ENCODE results near the gene MCRIP2.

Gene MCRIP2

DNA sequence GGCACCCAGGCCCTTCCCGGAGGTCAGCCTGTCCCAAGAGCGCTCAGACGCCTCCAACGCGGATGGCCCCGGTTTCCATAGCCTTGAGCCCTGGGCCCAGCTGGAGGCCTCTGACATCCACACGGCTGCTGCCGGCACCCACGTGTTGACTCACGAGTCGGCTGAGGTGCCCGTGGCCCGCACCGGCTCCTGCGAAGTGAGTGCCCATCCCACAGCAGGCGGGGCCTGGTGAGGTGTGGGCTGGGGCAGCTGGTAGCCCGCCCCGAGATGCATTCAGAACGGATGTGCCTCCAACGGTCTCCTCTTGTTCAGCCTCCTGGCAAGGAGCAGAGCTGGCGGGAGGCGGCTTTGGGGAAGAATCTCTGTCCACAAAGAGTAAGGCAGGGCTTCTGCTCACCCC lies 10.2 kb downstream of the MCRIP2 start:
- H3K27me3 ChIP-seq (ENCODE audit: insufficient read depth, low read length), result no peaks in the 10 kb centered on the region
- no peaks in the 10 kb centered on the region for H3F3A ChIP-seq (ENCODE audit: insufficient read depth, low read length)
- no peak overlapping the region for H3K4me2 ChIP-seq (ENCODE audit: low read length)
- no peaks in the 10 kb centered on the region for H3K9me3 ChIP-seq (ENCODE audit: low read length)
- H3K9ac ChIP-seq (ENCODE audit: low read length), result no peak overlapping the region
- no peaks in the 10 kb centered on the region for H3K79me2 ChIP-seq (ENCODE audit: insufficient read depth, low read length)
- no peaks in the 10 kb centered on the region for H3K9me2 ChIP-seq (ENCODE audit: low read depth, low read length)
- peaks cover 30% of the 10 kb centered on the region for H3K36me3 ChIP-seq (ENCODE audit: insufficient read depth, low read length)
- H3K4me3 ChIP-seq (ENCODE audit: low read depth, low read length, poor library complexity, severe bottlenecking), result no peak overlapping the region
- H2AFZ ChIP-seq (ENCODE audit: low read length), result no peak overlapping the region
- H3K4me1 ChIP-seq (ENCODE audit: insufficient read depth, low read length, severe bottlenecking), result peaks cover 34% of the 10 kb centered on the region
- H4K20me1 ChIP-seq (ENCODE audit: insufficient read depth, low read length), result no peaks in the 10 kb centered on the region
- TF ChIP-seq, protein P1, sequence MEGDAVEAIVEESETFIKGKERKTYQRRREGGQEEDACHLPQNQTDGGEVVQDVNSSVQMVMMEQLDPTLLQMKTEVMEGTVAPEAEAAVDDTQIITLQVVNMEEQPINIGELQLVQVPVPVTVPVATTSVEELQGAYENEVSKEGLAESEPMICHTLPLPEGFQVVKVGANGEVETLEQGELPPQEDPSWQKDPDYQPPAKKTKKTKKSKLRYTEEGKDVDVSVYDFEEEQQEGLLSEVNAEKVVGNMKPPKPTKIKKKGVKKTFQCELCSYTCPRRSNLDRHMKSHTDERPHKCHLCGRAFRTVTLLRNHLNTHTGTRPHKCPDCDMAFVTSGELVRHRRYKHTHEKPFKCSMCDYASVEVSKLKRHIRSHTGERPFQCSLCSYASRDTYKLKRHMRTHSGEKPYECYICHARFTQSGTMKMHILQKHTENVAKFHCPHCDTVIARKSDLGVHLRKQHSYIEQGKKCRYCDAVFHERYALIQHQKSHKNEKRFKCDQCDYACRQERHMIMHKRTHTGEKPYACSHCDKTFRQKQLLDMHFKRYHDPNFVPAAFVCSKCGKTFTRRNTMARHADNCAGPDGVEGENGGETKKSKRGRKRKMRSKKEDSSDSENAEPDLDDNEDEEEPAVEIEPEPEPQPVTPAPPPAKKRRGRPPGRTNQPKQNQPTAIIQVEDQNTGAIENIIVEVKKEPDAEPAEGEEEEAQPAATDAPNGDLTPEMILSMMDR (IDR thresholded peaks at IDR 0.05; ENCODE audit: low read length), result no peak
- no peak for TF ChIP-seq EZH2 (IDR thresholded peaks at IDR 0.05; ENCODE audit: borderline replicate concordance, low read length)
- H3K27ac ChIP-seq (ENCODE audit: low read depth, low read length, poor library complexity, severe bottlenecking), result no peak overlapping the region

DNA sequence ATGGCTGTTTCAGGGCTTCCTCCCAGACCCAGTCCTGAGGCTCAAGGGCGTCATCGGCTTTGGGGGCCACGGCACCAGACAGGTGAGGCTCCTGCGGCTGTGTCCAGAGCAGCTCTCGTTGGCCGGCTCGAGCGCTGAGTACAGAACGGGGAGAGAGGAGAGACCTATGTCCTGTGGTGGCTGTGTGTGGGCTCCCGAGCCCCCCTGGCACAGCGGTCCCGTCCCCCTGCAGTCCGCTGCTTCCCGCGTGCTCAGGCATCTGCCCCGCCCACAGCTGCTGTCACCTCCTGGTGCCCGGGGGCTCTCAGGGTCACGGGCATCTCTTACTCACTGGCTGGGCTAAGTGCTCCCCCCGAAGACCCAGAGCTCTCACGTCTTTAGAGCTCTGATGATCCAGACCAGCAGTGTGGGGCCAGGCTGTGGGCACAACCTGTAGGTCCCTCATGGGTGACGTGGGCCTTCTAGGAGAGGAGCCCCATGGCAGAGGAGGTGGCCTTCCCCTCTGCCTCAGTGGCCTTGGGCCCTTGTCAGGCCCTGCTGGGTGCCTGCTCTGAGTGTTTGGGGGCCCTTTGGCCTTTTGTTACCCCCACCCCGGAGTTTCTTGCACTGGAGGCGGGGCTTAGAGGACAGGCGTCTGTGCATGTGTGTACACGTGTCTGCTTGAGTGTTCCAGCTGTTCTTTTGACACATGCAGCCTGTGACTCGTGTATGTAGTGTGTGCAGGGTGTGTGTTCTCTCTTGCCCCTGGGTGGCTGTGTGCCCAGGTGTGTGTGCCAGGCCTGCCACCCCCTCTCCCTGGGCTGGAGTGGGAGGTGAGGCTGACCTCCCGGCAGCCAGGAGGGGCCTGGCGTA lies 11.1 kb downstream of the MCRIP2 start:
- Histone ChIP-seq H2AFZ (ENCODE audit: low read length) (no peak overlapping the region), H3K4me3 (ENCODE audit: low read depth, low read length, poor library complexity, severe bottlenecking) (no peak overlapping the region), H3K36me3 (ENCODE audit: insufficient read depth, low read length) (peaks cover 30% of the 10 kb centered on the region; the same call in 1 of the 2 replicates), H3K9me3 (ENCODE audit: low read length) (no peaks in the 10 kb centered on the region), H3K9ac (ENCODE audit: low read length) (no peak overlapping the region), H3K4me1 (ENCODE audit: insufficient read depth, low read length, severe bottlenecking) (peaks cover 27% of the 10 kb centered on the region), H3K9me2 (ENCODE audit: low read depth, low read length) (no peaks in the 10 kb centered on the region), H3K27me3 (ENCODE audit: insufficient read depth, low read length) (no peaks in the 10 kb centered on the region), H3K4me2 (ENCODE audit: low read length) (no peak overlapping the region), H4K20me1 (ENCODE audit: insufficient read depth, low read length) (no peaks in the 10 kb centered on the region), H3K79me2 (ENCODE audit: insufficient read depth, low read length) (no peaks in the 10 kb centered on the region), H3F3A (ENCODE audit: insufficient read depth, low read length) (no peaks in the 10 kb centered on the region), H3K27ac (ENCODE audit: low read depth, low read length, poor library complexity, severe bottlenecking) (no peak overlapping the region)
- TF ChIP-seq, protein P1 (IDR thresholded peaks at IDR 0.05; ENCODE audit: low read length), result no peak
- no peak for TF ChIP-seq EZH2 (IDR thresholded peaks at IDR 0.05; ENCODE audit: borderline replicate concordance, low read length)

DNA sequence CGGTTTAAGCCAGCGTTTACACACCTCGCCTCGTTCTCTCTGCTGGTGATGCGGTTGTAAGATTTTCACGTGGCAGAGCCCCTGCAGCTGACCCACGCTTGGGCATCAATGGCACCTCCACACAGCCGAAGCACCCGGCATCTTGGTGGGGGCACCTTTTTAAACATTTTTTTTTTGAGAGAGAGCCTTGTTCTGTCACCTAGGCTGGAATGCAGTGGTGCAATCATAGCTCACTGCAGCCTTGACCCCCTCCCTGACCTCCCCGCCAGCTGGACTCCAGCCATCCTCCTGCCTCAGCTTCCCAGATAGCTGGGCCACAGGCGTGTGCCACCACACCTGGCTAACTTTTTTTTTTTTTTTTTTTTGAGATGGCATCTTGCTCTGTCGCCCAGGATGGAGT lies 12.4 kb downstream of the MCRIP2 start:
- Histone ChIP-seq H3K9me2 (ENCODE audit: low read depth, low read length) (no peaks in the 10 kb centered on the region), H3K27me3 (ENCODE audit: insufficient read depth, low read length) (no peaks in the 10 kb centered on the region), H2AFZ (ENCODE audit: low read length) (no peak overlapping the region), H4K20me1 (ENCODE audit: insufficient read depth, low read length) (no peaks in the 10 kb centered on the region), H3K9me3 (ENCODE audit: low read length) (no peaks in the 10 kb centered on the region), H3K4me1 (ENCODE audit: insufficient read depth, low read length, severe bottlenecking) (peaks cover 15% of the 10 kb centered on the region), H3K79me2 (ENCODE audit: insufficient read depth, low read length) (no peaks in the 10 kb centered on the region), H3K4me3 (ENCODE audit: low read depth, low read length, poor library complexity, severe bottlenecking) (no peak overlapping the region), H3K27ac (ENCODE audit: low read depth, low read length, poor library complexity, severe bottlenecking) (no peak overlapping the region), H3K9ac (ENCODE audit: low read length) (no peak overlapping the region), H3K36me3 (ENCODE audit: insufficient read depth, low read length) (peaks cover 36% of the 10 kb centered on the region), H3F3A (ENCODE audit: insufficient read depth, low read length) (no peaks in the 10 kb centered on the region), H3K4me2 (ENCODE audit: low read length) (no peak overlapping the region)
- TF ChIP-seq EZH2 (IDR thresholded peaks at IDR 0.05; ENCODE audit: borderline replicate concordance, low read length), result no peak
- TF ChIP-seq, protein P1 (IDR thresholded peaks at IDR 0.05; ENCODE audit: low read length), result no peak
